A673 (cell line): ENCODE data around the gene CCDC88B.

Source experiments
- EZH2 ChIP-seq: fragments of 200-600 bp; sonication (generic); IDR thresholded peaks from 2 replicates; pipeline ENCODE4 v1.6.1; 2017; ENCODE audit warnings: borderline replicate concordance, low read depth, mild to moderate bottlenecking, mixed read lengths, antibody characterized with exemption, low read length; ENCODE audit not compliant: poor library complexity, severe bottlenecking
- TF ChIP-seq, protein P1 (sequence below): fragments of 300-800, 200-600 bp; sonication (generic); conservative IDR thresholded peaks from 2 replicates; pipeline ENCODE4 v1.5.1; 2017; ENCODE audit warnings: low read depth, mild to moderate bottlenecking, antibody characterized with exemption, low read length, moderate library complexity, mixed read lengths

DNA sequence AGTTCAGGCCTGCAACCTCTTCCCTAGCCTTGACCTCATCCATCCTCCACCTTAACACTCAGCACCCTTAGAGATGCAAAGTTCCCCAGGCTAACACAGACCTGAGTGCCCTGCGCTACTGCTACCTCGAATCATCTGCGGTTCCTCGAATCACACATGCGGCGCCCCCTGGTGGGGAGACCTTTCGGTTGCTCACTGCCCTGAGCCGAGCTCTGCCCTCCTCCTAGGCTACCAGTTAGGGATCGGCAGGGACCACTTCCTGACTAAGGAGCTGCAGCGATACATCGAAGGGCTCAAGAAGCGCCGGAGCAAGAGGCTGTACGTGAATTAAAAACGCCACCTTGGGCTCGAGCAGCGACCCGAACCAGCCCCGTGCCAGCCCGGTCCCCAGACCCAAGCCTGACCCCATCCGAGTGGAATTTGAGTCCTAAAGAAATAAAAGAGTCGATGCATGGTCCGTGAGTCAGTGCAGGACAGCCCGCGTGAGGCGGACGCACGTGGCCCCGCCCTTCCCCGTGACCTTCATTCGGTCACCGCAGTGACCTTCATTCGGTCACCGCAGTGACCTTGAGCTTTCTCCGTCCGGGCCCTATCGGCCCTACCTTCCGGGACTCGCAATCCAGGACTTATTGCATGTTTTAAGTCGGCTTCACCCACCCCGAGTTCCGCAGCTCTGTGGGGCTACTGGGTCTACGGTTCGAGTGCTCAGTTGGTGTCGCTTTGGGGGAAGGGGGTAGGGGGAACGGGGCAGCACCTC, 35.5 kb upstream of the CCDC88B start:
- TF ChIP-seq, protein P1, sequence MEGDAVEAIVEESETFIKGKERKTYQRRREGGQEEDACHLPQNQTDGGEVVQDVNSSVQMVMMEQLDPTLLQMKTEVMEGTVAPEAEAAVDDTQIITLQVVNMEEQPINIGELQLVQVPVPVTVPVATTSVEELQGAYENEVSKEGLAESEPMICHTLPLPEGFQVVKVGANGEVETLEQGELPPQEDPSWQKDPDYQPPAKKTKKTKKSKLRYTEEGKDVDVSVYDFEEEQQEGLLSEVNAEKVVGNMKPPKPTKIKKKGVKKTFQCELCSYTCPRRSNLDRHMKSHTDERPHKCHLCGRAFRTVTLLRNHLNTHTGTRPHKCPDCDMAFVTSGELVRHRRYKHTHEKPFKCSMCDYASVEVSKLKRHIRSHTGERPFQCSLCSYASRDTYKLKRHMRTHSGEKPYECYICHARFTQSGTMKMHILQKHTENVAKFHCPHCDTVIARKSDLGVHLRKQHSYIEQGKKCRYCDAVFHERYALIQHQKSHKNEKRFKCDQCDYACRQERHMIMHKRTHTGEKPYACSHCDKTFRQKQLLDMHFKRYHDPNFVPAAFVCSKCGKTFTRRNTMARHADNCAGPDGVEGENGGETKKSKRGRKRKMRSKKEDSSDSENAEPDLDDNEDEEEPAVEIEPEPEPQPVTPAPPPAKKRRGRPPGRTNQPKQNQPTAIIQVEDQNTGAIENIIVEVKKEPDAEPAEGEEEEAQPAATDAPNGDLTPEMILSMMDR, result peak; percentile 99
- TF ChIP-seq EZH2, result no peak
